Measurements from ENCODE around the gene TPMT.

The TPMT gene

DNA sequence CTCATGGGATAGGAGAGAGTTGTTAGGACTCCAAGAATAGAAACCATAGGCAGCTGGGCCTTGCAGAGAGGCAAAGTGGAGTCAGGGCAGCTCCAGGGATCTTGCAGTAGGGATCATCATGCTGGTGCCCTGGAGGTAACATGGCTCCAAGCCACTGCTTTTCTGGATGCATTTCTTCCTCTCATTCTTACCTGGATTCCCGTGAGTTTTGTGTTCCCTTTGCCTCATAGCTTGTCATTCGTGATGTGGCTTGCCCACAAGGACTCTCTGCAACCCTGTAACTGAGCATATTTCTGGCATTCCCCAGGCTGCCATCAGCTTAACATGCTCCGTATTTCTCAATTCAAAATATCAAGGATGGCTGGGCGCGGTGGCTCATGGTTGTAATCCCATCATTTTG, 37.7 kb downstream of the TPMT start:
- no peak for DNase-seq (ENCODE audit: low read depth in 2 of 2)

DNA sequence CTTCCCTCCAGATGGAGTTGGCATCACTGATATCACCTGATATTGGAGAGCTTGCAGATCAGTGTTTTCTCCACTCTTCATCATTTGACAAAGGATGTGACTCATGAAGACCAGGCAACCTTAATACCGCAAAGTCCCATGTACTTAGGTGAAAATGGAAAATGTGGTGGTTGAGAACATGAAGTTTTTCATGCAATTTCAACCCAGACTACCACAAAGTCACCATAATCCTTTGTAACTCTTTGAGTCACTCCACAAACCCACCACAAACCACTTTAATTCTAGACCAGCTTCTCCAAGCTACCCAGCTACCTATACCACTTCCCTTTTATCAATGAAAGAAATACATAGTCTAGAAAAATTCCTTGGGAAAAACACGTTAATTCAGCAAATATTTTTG, 39.5 kb downstream of the TPMT start:
- no peak for DNase-seq (ENCODE audit: low read depth in 2 of 2)

DNA sequence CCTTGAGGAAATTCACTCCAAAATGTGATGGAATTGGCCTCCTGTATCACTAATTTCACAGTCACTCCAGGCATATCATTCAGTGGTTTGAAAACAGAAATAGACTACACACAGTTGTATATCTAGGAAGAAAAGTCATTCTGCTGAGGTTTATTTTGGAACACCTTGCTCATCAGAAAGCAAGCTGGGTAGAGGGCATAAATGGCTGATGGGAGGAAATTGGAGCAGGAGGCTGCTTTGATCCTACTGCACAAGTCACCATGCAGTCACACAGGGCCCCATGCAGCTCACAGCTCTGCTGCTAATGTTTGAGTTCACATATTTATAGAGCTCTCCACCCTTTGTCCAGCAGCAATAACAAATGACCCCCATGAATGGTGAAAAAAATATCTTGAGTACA, 44.7 kb downstream of the TPMT start:
- no peak for DNase-seq (ENCODE audit: low read depth in 2 of 2)

DNA sequence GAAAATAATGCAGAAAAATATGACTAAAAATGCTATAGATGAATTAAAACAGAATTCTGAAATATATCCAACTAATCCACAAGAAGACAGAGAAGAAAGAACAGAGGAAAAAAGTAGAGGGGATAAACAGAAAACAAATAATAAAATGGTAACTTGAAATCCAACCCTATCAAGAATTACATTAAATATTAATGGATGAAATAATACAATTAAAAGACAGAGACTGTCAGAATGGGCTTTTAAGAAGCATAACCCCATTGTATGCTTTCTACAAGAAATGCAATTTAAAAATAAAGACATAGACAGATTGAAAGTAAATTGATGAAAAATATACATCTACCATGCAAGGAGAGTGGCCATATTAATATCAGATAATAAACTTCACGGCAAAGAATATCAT, 47.8 kb downstream of the TPMT start:
- no peak for DNase-seq (ENCODE audit: low read depth in 2 of 2)

DNA sequence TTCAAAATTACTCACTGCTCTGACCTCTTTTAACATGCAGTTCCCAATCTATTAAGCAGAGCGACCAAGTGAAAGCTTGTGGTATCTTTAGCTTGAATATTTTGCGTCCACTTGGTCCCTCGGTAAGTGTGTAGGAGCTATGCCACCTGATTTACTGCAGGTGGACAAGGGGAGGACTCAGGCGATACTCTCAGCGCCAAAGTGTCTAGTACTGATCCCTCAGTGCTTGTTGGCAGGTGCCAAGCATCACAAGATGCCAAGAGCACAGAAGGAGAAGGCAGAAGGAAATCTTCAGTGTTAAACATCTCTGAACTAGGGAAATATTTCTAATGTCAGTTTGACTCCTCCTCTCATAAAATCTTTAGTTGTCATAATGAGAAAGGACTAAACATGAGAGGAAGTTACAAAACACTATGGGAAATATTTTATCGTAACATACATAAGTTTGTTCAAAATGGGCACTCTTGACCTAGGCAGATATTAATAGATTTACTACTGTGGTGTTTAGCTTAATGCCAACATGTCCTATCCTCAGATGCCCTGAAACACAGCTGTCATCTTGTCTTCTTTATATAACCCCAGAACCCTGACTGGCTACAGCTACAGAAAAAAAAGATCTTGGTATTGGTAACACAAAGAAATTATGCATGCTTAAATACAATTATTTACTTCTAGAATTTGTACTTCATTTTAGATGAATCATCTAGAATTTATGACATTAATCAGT, 51.9 kb downstream of the TPMT start:
- DNase-seq (ENCODE audit: low read depth in 2 of 2) = no peak

DNA sequence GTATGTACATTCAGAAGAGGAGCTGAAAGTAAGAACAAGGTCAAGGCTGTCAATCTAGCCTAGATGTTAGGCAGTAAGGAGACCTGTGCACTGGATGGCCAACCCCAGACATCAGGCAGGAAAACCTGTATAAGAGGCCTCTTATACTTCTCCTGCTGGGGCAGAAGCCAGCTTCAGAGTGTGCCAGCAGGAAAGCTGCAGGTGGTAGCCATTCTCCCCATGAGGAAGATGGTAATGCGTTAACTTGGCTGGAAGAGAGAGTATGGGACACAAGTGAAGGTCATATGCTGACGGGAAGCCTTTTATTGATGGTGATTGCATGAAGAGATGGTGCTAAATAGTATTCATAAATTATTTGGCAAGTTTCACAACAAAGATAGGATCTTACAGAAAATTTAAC, 53.0 kb downstream of the TPMT start:
- no peak for DNase-seq (ENCODE audit: low read depth in 2 of 2)

DNA sequence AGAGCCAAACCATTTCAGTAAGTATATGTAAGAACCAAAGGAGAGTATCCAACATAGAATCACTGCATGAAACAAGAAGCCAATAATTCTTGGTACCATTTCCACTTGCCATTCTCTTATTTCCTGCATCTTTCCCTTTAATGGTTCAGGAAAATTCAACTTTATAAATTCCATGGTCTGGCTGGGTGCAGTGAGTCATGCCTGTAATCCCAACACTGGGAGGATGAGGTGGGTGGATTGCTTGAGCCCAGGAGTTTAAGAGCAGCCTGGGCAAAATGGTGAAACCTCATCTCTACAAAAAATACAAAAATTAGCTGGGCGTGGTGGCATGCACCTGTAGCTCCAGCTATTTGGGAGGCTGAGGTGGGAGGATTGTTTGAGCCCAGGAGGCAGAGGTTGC, 53.6 kb downstream of the TPMT start:
- no peak for DNase-seq (ENCODE audit: low read depth in 2 of 2)

DNA sequence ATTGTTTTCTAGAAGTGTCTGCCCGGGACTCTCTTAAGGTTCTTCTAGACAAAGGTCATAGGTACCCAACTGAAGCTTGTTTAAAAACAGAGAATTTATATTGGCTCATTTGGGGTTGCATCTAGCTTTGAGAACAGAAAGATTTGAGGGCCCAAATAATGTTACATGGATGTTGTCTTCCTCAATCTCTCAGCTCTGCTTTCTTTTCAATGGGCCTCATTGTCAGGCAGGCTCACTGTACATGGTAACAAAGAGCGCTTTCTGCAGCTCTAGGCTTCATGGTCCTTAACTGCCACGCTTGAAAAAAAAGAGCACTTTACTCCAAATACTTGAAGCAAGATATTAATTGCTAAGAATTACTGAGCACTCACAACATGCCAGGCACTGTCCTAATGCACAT, 54.6 kb downstream of the TPMT start:
- no peak for DNase-seq (ENCODE audit: low read depth in 2 of 2)

DNA sequence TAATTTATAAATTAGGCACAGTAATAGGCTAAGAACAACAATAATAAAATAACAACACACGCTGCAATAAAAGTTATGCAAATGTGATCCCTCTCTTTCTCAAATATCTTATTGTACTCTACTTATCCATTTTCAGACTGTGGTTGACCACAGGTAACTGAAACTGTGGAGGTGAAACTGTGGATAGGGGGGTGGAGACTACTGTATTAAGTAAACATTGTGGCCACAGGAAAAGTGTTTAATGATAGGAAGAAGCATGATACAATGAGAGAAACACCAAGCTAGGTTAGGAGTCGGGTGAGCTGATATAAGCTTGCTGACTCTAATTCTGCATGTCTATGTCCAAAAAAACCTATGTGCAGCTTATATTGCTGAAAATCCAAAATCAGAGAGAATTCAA, 55.4 kb downstream of the TPMT start:
- DNase-seq (ENCODE audit: low read depth in 2 of 2) = no peak

DNA sequence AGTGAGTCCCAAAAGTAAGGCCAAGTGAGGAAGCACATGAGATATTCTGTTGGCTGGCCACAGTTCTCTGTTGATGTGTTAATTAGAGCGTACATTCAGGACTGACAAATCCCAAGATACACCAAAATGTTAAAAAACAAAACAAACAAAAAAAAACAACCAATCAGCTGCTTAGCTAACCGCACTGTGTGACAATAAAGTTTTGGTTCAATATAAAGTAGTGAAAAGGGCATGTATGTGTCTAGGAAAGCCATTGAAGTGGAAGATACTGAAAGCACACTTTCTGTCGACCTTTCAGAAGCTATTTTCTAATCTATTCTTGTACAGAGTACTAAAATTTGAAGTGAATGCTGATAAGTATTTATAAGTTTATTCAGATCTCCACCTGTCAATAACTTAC, 58.5 kb downstream of the TPMT start:
- no peak for DNase-seq (ENCODE audit: low read depth in 2 of 2)

DNA sequence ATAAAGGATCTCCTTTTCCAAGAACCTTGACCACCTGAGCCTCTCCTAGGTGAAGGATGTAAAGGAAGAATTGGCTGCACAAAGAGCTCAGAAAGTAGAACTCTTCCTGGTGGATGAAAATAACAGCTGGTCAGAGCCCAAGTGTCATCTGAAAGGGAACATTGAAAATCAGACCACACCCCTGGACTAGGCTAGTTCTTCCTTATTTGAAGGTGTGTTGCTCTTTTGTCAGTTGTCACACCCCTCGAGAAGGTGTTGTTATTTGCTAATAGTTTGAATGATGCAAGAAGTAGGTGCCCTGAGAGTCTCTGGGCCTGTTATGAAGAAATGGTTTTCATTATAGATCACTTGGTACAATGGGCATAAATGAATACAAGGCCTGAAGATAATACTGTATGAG, 63.5 kb downstream of the TPMT start:
- no peak for DNase-seq (ENCODE audit: low read depth in 2 of 2)

DNA sequence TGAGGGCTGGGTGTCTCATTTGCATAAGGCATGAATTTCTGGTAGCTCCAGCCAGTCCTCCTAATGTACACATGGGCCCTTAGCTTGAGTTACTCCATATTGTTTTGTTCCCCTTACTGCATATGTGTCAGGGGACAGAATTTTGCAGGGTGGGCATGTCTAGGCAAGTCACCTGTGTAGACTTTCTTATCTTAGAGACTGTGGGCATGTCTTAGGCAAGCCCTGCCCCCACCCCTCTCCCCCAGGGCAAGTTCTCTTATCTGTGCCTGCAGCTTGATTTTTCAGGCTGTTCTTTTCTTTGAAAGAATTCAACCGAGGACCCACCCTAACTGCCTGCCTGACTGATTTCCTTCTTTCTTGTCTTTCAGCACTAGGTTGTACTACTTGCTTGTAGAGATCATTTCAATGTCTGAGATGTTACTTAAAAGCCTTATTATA, 64.5 kb downstream of the TPMT start:
- no peak for DNase-seq (ENCODE audit: low read depth in 2 of 2)

DNA sequence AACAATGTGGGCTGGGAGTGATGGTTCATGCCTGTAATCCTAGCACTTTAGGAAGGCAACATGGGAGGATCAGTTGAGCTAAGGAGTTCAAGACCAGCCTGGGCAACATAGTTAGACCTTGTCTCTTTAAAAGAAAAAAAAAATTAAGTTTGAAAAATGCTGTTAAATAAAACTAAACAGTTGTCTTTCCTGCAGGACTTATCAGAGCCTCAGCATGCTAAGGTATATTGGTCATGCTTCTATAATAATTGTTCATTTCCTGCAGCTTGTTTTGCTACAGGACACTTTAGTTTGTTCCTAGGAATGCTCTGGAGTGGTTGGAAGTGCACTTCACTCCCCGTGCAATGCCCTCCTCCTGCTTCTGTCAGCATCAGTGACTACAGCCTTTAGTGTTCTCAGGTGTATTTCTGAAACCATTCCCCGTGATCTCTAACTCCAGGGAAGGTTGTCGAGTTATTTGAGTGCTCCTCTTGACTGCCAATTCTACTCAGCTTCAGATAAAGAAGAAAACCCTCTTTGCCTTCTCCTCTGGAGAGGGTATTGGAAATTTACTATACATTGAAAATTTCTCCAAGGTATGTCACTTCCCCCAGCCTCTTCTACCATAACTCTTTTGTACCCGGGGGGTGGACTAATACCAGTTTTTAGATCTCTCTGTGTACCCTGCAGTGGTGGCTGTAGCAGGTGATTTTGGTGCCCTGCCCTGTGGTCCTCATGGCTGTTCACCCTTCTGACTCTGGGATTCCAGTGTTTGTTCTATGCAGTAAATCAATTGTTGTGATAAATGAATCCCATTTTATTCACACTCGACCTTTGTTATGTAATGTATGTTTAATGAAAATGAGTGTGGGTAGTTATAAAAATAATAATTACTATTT, 66.2 kb downstream of the TPMT start:
- DNase-seq (ENCODE audit: low read depth in 2 of 2) = no peak

DNA sequence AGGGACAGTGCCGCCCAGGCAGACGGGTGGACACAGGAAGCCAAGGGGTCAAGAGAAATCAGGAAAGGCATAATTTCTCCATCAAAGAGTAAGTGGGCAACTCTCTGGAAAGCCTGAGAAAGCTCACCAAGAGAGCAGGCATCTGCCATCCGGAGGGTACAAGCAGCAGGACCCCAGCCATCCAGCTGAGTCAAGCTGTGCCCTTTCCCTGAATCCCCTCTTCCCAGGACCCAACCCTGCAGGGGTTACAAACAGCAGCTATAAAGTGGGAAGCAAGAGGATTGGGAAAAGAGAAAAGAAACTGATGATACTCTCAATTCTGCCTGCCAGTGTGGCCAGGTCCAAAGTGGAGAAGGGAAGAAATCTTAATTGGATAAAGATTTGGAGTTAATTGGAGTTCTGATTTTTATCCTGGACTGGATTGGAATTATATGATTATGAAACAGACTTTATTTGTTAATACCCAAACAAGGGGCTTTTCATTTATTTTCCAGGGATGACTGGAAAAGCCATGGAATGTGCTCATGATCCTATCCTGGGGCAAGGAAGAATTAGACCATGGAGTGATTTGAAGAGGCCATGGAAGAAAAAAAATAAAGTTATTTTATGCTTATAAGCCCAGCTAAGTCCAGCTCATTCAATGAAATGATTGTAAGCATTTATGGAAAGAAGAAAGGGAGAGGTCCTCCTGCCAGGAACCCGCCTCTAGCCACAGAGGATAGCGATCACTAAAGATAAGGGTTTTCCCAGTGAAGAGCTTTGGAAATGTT, 67.3 kb downstream of the TPMT start:
- DNase-seq (ENCODE audit: low read depth in 2 of 2) = no peak

DNA sequence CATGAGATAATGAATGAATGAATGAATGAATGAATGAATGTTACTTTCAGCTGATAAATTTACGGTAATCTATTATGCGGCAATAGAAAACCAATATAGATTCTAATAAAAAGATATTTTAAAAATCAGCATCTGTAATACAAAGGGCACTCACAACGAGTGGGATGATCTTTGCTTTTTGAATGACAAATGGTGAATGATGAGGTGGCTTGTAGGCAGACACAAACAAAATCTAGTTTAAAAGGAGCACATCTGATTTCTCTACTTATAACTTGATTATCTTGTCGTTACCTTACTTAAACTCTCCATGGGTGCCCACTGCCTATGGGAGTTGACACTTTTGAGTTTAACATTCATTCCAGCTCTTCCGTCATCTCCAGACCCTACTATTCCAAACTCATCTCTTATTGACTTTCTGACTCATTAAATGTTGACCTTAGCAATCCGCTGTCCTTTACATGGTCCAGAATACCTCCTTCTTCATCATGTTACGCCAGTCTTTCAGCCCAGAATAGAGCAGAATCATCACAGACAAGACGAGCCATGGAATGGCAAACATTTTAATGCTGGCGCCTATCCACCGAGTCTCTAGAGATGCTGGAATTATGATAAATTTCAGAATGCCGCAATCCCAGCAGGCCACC, 73.7 kb downstream of the TPMT start:
- DNase-seq (ENCODE audit: low read depth in 2 of 2) = no peak

DNA sequence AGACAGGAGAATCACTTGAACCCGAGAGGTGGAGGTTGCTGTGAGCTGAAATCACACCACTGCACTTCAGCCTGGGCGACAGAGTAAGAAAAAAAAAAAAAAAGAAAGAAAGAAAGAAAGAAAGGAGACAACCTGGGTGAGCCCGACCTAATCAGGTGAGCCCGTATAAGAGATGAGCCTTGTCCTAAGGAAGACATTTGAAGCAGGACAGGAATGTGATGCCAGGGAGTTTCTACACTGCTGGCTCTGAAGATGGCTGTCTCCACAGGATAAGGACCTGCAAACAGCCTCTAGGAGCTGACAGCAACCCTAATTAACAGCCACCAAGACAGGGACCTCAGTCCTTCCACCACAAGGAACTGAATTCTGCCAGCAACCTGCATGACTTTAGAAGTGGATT, 74.3 kb downstream of the TPMT start:
- DNase-seq (ENCODE audit: low read depth in 2 of 2) = no peak

DNA sequence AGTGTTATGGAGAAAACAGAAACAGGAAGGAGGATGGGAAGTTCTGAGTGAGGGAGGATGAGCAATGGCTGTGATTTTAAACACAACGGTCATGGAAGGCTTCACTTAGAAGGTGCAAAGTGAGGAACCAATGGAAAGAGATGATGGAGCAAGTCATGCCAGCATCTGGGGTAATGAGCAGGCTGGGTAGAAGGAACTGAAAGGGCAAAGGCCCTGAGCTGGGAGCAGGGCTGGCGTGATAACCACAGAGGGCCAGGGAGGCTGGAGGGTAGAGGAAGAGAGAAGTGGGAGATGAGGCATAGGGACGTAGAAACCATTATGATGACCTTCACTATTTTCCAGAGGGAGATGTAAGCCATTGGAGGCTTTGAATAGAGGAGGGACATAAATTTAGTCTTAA, 76.0 kb downstream of the TPMT start:
- no peak for DNase-seq (ENCODE audit: low read depth in 2 of 2)
